Type B pancreatic cell (in vitro differentiated cells): Measurements from ENCODE around the gene RBM47. TPM values are rescaled to one million over a fixed set of nuclear protein-coding genes. Genes with fewer than 3 reads are reported as not detected.
A peak's percentile ranks its signal among the peaks of the same experiment; 100 is the strongest.
"Not testable (repeated sequence)": the region's sequence is repeated elsewhere in the genome, so short reads cannot be mapped to it uniquely, and the experiment has no call there.

Experiments
- DNase-seq: peaks from one replicate; pipeline ENCODE4 v3.0.0; 2021; ENCODE audit warnings: mixed read lengths; ENCODE audit not compliant: unreplicated experiment; ENCODE audit errors: extremely low spot score
- H3K27ac Mint-ChIP-seq: 2 replicates; pipeline ENCODE4 v1.8.0; 2021; ENCODE audit warnings: mild to moderate bottlenecking, mixed read lengths
- H3K27me3 Mint-ChIP-seq: 2 replicates; pipeline ENCODE4 v1.8.0; 2021; ENCODE audit warnings: mixed read lengths
- H3K36me3 Mint-ChIP-seq: 2 replicates; pipeline ENCODE4 v1.8.0; 2021; ENCODE audit warnings: mixed read lengths
- H3K4me1 Mint-ChIP-seq: one replicate; pipeline ENCODE4 v1.8.0; 2021; ENCODE audit warnings: mixed read lengths; ENCODE audit not compliant: unreplicated experiment
- H3K4me3 Mint-ChIP-seq: 2 replicates; pipeline ENCODE4 v1.8.0; 2021; ENCODE audit warnings: mild to moderate bottlenecking, mixed read lengths
- H3K9me3 Mint-ChIP-seq: 2 replicates; pipeline ENCODE4 v1.8.0; 2021; ENCODE audit warnings: mixed read lengths
- CTCF ChIP-seq: fragments of 200-600 bp; sonication (generic); conservative IDR thresholded peaks from 2 replicates; pipeline ENCODE4 v1.5.0; 2021; ENCODE audit warnings: antibody characterized with exemption, mild to moderate bottlenecking
- total RNA-seq: library from RNA; stranded (reverse); gene quantifications from 2 replicates; pipeline ENCODE4 v1.2.1, GENCODE V29; 2021; ENCODE audit warnings: low replicate concordance

The RBM47 gene
- total RNA-seq, 1 donor from 2014 or later = 53.5 TPM

DNA sequence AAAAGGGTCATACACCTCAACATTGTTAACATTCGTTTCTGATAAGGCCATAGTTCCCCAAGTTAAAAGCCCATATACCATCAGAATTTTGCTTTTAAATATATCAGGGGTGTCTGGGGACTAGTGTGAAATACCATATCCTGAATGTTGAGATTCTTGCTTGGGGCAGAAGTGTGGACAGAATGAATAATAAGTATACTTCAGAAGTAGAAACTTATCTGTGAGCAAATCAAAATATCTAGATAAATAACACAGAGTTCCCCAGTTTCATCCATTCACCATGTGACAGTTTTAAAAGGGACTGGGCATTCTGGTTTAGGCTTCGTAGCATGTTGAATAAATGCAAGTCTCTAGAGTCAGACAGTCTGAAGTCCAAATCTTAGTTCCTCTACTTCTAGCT, 184.0 kb downstream of the RBM47 start:
- peaks cover 4% of the 10 kb centered on the region for H3K36me3 Mint-ChIP-seq
- peak overlapping the region; percentile 14 for H3K4me3 Mint-ChIP-seq
- no peak for TF ChIP-seq CTCF
- peaks cover 15% of the 10 kb centered on the region for H3K4me1 Mint-ChIP-seq
- H3K27ac Mint-ChIP-seq = peak overlapping the region; percentile 79
- no peak for DNase-seq
- H3K27me3 Mint-ChIP-seq = no peaks in the 10 kb centered on the region
- H3K9me3 Mint-ChIP-seq = no peaks in the 10 kb centered on the region

DNA sequence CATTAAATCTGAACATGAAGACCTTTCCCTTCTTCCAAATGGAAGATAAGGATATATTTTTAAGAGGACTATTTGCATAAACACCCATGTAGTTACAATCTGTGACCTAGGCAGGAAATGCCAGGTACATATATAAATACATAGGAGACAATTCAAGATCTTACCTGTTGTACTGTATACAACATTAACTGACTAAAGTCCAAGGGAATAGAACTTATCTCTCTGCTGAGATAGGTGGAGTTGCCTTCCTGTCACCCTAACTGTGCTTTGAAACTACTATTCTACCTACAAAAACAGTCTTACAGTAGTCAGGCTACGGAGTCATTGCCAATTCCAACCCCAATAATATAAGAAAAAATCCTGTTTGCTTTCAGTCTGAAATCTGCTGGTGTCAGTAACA, 188.2 kb downstream of the RBM47 start:
- Mint-ChIP-seq H3K27ac (peak overlapping the region; percentile 48), H3K27me3 (no peaks in the 10 kb centered on the region), H3K9me3 (no peaks in the 10 kb centered on the region), H3K36me3 (peaks cover 6% of the 10 kb centered on the region), H3K4me1 (no peaks in the 10 kb centered on the region), H3K4me3 (no peak overlapping the region)
- no peak for TF ChIP-seq CTCF
- DNase-seq = no peak

GRCh38 chr4:40439519-40439918, 190.1 kb downstream of the RBM47 start:
- no peak overlapping the region for H3K4me3 Mint-ChIP-seq
- H3K4me1 Mint-ChIP-seq = no peaks in the 10 kb centered on the region
- H3K27me3 Mint-ChIP-seq = no peaks in the 10 kb centered on the region
- no peak for DNase-seq
- no peaks in the 10 kb centered on the region for H3K9me3 Mint-ChIP-seq
- peak overlapping the region; percentile 36 for H3K27ac Mint-ChIP-seq
- H3K36me3 Mint-ChIP-seq = peaks cover 11% of the 10 kb centered on the region
- TF ChIP-seq CTCF = no peak

DNA sequence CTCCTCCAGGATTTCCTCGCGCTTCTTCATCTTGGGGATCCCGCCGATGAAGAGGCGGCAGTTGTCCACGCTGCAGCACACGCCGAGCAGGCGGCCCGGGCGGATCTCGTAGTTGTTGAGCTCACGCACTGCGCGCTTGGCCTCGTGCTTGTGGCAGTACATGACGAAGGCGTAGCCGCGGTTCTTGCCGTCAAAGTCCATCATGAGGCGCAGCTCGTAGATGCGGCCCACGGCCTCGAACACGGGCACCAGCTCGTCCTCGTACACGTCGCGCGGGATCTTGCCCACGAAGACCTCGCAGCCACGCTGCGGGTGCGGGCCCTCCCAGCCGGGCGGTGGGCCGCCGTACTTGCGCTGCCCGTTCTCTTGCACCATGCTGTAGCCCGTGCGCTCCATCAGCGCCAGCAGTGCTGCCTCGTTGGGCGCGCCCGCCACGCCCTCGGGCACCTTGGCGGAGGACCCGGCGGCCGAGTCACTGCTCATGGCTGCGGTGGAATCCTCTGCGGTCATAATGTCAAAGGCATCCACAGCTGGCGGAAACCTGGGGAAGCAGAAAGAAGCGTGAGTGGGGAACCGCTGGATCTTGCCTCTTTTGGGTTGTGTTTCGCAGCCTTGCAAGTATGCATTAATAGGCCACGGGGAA, 191.2 kb downstream of the RBM47 start:
- Mint-ChIP-seq H3K4me3 (no peak overlapping the region), H3K4me1 (no peaks in the 10 kb centered on the region), H3K9me3 (no peaks in the 10 kb centered on the region), H3K36me3 (peaks cover 16% of the 10 kb centered on the region), H3K27ac (peak overlapping the region; percentile 36), H3K27me3 (no peaks in the 10 kb centered on the region)
- no peak for TF ChIP-seq CTCF
- no peak for DNase-seq

DNA sequence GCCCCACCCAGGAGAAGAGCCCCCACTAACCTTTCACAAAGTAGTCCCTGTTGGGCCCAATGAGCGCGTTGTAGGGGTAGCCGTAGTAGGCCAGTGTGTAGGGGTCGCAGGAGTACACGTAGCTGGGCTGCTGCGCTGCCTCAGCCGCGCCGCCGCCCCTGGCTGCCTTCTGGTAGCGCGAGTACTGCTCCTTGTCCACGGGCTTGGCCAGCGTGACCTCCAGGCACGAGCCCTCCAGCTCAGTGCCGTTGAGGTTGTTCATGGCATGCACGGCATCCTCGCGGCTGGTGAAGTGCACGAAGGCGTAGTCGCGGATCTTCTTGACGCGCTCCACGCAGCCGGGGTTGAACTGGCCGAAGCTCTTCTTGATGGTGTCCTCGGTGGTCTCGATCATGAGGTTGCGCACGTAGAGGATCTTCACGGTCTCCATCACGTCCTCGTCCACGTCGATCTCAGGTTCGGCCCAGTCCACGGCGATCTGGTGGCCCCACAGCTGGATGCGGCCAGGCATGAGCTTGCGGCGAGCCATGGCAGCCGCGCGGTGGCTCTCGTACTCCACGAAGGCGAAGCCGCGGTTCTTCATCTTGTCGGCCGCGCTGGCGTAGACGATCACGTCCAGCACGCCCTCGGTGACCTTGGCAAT, 191.8 kb downstream of the RBM47 start:
- Mint-ChIP-seq H3K27ac (no peak overlapping the region), H3K36me3 (peaks cover 16% of the 10 kb centered on the region), H3K4me1 (no peaks in the 10 kb centered on the region), H3K27me3 (no peaks in the 10 kb centered on the region), H3K9me3 (no peaks in the 10 kb centered on the region), H3K4me3 (no peak overlapping the region)
- DNase-seq = no peak
- no peak for TF ChIP-seq CTCF

DNA sequence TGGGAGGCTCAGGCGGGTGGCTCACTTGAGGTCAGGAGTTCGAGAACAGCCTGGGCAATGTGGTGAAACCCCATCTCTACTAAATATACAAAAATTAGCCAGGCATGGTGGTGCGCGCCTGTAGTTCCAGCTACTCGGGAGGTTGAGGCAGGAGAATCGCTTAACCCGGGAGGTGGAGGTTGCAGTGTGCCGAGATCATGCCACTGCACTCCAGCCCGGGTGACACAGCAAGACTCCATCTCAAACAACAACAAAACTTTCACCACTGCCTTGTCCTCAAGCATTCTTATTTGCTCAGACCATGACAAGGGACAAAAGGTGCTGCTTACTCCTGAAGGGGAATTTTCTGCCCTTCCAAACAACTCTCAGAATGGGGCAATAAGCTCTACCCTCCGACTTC, 194.4 kb downstream of the RBM47 start:
- not testable (repeated sequence) for H3K4me3 Mint-ChIP-seq, H3K27me3 Mint-ChIP-seq, H3K4me1 Mint-ChIP-seq, H3K27ac Mint-ChIP-seq, DNase-seq, H3K9me3 Mint-ChIP-seq
- H3K36me3 Mint-ChIP-seq = peaks cover 33% of the 10 kb centered on the region
